Measurements from ENCODE around the gene STAP2. TPM values are rescaled to one million over a fixed set of nuclear protein-coding genes. Genes with fewer than 3 reads are reported as not detected.

STAP2 gene
- polyA plus RNA-seq, 1 experiment = 5.3 TPM

- H3K9me3 ChIP-seq (ENCODE audit: control insufficient read depth, insufficient read depth, low read length) = no peaks in the 10 kb centered on the region
- CTCF ChIA-PET = no interaction called here
- DNase-seq (ENCODE audit: low read depth, low spot score) = no peak
- POLR2A ChIA-PET = interaction anchor here (0.6 kb wide), 1 partner anchor 113 kb away, joined by 5 read pairs; no protein-coding TSS in a partner anchor
- no peaks in the 10 kb centered on the region for H3K27me3 ChIP-seq (ENCODE audit: control insufficient read depth, insufficient read depth, low read length)
- no peak for TF ChIP-seq CTCF (IDR thresholded peaks at IDR 0.05; ENCODE audit: low read depth, low read length)
- no peak overlapping the region for H3K4me3 ChIP-seq (ENCODE audit: low read depth, low read length)
- H3K27ac ChIP-seq (ENCODE audit: low read depth, low read length) = no peak overlapping the region
Observed at GRCh38 chr19:4300589-4300988, 38.0 kb downstream of the STAP2 start.

GRCh38 chr19:4298810-4299550, 39.6 kb downstream of the STAP2 start:
- no peaks in the 10 kb centered on the region for H3K27me3 ChIP-seq (ENCODE audit: control insufficient read depth, insufficient read depth, low read length)
- TF ChIP-seq CTCF (IDR thresholded peaks at IDR 0.05; ENCODE audit: low read depth, low read length) = no peak
- DNase-seq (ENCODE audit: low read depth, low spot score) = no peak
- H3K4me3 ChIP-seq (ENCODE audit: low read depth, low read length) = no peak overlapping the region
- ChIA-PET CTCF (interaction anchor here (0.7 to 0.9 kb wide), 2 partner anchors 32 to 102 kb away, joined by 3 to 4 read pairs; partner anchors contain the start of gene SH3GL1), POLR2A (no interaction called here)
- H3K9me3 ChIP-seq (ENCODE audit: control insufficient read depth, insufficient read depth, low read length) = no peaks in the 10 kb centered on the region
- no peak overlapping the region for H3K27ac ChIP-seq (ENCODE audit: low read depth, low read length)

GRCh38 chr19:4297901-4298809, 40.5 kb downstream of the STAP2 start:
- TF ChIP-seq CTCF (IDR thresholded peaks at IDR 0.05; ENCODE audit: low read depth, low read length) = no peak
- CTCF ChIA-PET = interaction anchor here (0.7 to 0.9 kb wide), 2 partner anchors 31 to 102 kb away, joined by 3 to 4 read pairs; partner anchors contain the start of gene SH3GL1
- POLR2A ChIA-PET = no interaction called here
- H3K27me3 ChIP-seq (ENCODE audit: control insufficient read depth, insufficient read depth, low read length) = no peaks in the 10 kb centered on the region
- H3K9me3 ChIP-seq (ENCODE audit: control insufficient read depth, insufficient read depth, low read length) = no peaks in the 10 kb centered on the region
- no peak for DNase-seq (ENCODE audit: low read depth, low spot score)
- no peak overlapping the region for H3K27ac ChIP-seq (ENCODE audit: low read depth, low read length)
- no peak overlapping the region for H3K4me3 ChIP-seq (ENCODE audit: low read depth, low read length)

GRCh38 chr19:4295972-4296771, 42.5 kb downstream of the STAP2 start:
- no peak for DNase-seq (ENCODE audit: low read depth, low spot score)
- no peaks in the 10 kb centered on the region for H3K9me3 ChIP-seq (ENCODE audit: control insufficient read depth, insufficient read depth, low read length)
- ChIA-PET POLR2A (interaction anchor here (0.6 to 0.7 kb wide), 2 partner anchors 38 to 49 kb away, joined by 3 to 4 read pairs; partner anchors contain the start of gene YJU2), CTCF (no interaction called here)
- TF ChIP-seq CTCF (IDR thresholded peaks at IDR 0.05; ENCODE audit: low read depth, low read length) = no peak
- no peaks in the 10 kb centered on the region for H3K27me3 ChIP-seq (ENCODE audit: control insufficient read depth, insufficient read depth, low read length)
- no peak overlapping the region for H3K27ac ChIP-seq (ENCODE audit: low read depth, low read length)
- no peak overlapping the region for H3K4me3 ChIP-seq (ENCODE audit: low read depth, low read length)

Measured in AG04450 (cell line).